ENCODE measurements around the gene RASSF7.

Gene RASSF7

DNA sequence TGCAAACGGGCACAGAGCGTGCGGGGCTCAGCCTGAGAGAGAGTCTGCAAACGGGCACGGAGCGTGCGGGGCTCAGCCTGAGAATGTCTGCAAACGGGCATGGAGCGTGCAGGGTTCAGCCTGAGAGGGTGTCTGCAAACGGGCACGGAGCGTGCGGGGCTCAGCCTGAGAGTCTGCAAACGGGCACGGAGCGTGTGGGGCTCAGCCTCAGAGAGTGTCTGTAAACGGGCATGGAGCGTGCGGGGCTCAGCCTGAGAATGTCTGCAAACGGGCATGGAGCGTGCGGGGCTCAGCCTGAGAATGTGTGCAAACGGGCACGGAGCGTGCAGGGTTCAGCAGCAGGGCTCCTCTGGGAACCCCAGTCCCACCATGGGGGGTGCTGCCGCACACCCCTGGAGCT lies 29.0 kb downstream of the RASSF7 start:
- Histone ChIP-seq H3K36me3 (peaks cover 8% of the 10 kb centered on the region), H3K27me3 (no peaks in the 10 kb centered on the region), H3K4me1 (no peaks in the 10 kb centered on the region), H3K4me3 (ENCODE audit: low read depth, low read length) (no peak overlapping the region), H3K9me3 (no peaks in the 10 kb centered on the region)
- TF ChIP-seq, protein P1, sequence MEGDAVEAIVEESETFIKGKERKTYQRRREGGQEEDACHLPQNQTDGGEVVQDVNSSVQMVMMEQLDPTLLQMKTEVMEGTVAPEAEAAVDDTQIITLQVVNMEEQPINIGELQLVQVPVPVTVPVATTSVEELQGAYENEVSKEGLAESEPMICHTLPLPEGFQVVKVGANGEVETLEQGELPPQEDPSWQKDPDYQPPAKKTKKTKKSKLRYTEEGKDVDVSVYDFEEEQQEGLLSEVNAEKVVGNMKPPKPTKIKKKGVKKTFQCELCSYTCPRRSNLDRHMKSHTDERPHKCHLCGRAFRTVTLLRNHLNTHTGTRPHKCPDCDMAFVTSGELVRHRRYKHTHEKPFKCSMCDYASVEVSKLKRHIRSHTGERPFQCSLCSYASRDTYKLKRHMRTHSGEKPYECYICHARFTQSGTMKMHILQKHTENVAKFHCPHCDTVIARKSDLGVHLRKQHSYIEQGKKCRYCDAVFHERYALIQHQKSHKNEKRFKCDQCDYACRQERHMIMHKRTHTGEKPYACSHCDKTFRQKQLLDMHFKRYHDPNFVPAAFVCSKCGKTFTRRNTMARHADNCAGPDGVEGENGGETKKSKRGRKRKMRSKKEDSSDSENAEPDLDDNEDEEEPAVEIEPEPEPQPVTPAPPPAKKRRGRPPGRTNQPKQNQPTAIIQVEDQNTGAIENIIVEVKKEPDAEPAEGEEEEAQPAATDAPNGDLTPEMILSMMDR (IDR thresholded peaks at IDR 0.05; ENCODE audit: low read depth, low read length) = no peak
- DNase-seq = no peak

GRCh38 chr11:590997-591396 lies 30.2 kb downstream of the RASSF7 start:
- TF ChIP-seq, protein P1 (IDR thresholded peaks at IDR 0.05; ENCODE audit: low read depth, low read length) = no peak
- peaks cover 8% of the 10 kb centered on the region for H3K36me3 ChIP-seq
- H3K4me3 ChIP-seq (ENCODE audit: low read depth, low read length) = no peak overlapping the region
- DNase-seq = no peak
- no peaks in the 10 kb centered on the region for H3K4me1 ChIP-seq
- no peaks in the 10 kb centered on the region for H3K9me3 ChIP-seq
- no peaks in the 10 kb centered on the region for H3K27me3 ChIP-seq

GRCh38 chr11:592501-592900 lies 31.7 kb downstream of the RASSF7 start:
- H3K4me1 ChIP-seq = no peaks in the 10 kb centered on the region
- H3K4me3 ChIP-seq (ENCODE audit: low read depth, low read length) = no peak overlapping the region
- TF ChIP-seq, protein P1 (IDR thresholded peaks at IDR 0.05; ENCODE audit: low read depth, low read length) = no peak
- no peaks in the 10 kb centered on the region for H3K27me3 ChIP-seq
- no peaks in the 10 kb centered on the region for H3K9me3 ChIP-seq
- H3K36me3 ChIP-seq = peaks cover 8% of the 10 kb centered on the region
- no peak for DNase-seq

GRCh38 chr11:592918-593317 lies 32.1 kb downstream of the RASSF7 start:
- TF ChIP-seq, protein P1 (IDR thresholded peaks at IDR 0.05; ENCODE audit: low read depth, low read length) = no peak
- Histone ChIP-seq H3K9me3 (no peaks in the 10 kb centered on the region), H3K36me3 (peaks cover 8% of the 10 kb centered on the region), H3K27me3 (no peaks in the 10 kb centered on the region), H3K4me1 (no peaks in the 10 kb centered on the region), H3K4me3 (ENCODE audit: low read depth, low read length) (no peak overlapping the region)
- no peak for DNase-seq

GRCh38 chr11:593347-593746 lies 32.6 kb downstream of the RASSF7 start:
- no peak overlapping the region for H3K4me3 ChIP-seq (ENCODE audit: low read depth, low read length)
- TF ChIP-seq, protein P1 (IDR thresholded peaks at IDR 0.05; ENCODE audit: low read depth, low read length) = no peak
- DNase-seq = no peak
- H3K4me1 ChIP-seq = no peaks in the 10 kb centered on the region
- H3K27me3 ChIP-seq = no peaks in the 10 kb centered on the region
- peaks cover 8% of the 10 kb centered on the region for H3K36me3 ChIP-seq
- no peaks in the 10 kb centered on the region for H3K9me3 ChIP-seq

DNA sequence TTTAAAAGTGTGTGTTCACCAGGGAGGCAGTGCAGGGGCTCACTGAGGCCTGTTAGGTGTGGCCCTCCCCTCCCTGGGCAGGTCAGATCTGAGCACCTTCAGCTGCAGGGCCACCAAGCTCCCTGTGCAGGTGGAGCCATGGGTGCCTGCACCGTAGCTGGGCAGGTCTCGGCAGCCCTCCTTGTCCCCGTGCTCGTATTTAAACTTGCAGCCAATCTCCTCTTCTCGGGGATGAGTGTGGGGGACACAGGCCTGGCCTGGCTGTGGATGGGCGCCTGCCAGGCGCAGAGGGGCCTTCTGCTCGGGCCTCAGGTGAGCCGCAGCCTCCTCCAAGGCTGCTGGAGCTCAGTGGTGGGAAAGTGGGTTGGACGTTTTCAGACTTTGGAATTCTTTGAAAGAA lies 34.6 kb downstream of the RASSF7 start:
- no peaks in the 10 kb centered on the region for H3K27me3 ChIP-seq

More for the DNA sequence above, 34.6 kb downstream of the RASSF7 start:
- no peaks in the 10 kb centered on the region for H3K4me1 ChIP-seq
- H3K4me3 ChIP-seq (ENCODE audit: low read depth, low read length) = no peak overlapping the region
- H3K36me3 ChIP-seq = peaks cover 8% of the 10 kb centered on the region
- no peaks in the 10 kb centered on the region for H3K9me3 ChIP-seq
- DNase-seq = no peak
- TF ChIP-seq, protein P1 (IDR thresholded peaks at IDR 0.05; ENCODE audit: low read depth, low read length) = no peak
